ENCODE data around the gene ACAD10.
"Not testable (repeated sequence)": the region's sequence is repeated elsewhere in the genome, so short reads cannot be mapped to it uniquely, and the experiment has no call there.

DNA sequence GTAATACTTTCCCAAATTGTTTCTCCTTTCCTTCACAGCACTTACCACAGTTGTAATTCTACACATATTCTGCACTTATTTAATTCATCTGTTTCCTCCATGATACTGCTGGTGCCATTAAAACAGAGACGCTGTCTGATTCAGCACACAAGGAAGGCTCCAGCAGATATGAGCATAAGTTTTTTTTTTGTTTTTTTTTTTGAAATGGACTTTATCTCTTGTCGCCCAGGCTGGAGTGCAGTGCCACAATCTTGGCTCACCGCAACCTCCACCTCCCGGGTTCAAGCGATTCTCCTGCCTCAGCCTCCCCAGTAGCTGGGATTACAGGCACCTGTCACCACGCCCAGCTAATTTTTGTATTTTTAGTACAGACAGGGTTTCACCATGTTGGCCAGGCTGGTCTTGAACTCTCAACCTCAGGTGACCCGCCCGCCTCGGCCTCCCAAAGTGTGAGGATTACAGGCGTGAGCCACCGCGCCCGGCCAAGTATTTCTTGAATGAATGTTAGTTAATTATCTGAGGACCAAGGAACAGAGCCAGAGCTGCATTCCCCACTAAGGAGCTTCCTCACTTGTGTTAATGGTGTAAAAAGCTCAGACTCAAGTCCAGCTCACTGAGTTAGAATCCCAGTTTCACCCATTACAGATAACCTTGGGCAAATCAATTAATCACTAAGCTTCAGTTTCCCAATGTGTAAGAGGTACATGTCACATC, 1.2 kb upstream of the ACAD10 start:
- TF ChIP-seq, protein P1, sequence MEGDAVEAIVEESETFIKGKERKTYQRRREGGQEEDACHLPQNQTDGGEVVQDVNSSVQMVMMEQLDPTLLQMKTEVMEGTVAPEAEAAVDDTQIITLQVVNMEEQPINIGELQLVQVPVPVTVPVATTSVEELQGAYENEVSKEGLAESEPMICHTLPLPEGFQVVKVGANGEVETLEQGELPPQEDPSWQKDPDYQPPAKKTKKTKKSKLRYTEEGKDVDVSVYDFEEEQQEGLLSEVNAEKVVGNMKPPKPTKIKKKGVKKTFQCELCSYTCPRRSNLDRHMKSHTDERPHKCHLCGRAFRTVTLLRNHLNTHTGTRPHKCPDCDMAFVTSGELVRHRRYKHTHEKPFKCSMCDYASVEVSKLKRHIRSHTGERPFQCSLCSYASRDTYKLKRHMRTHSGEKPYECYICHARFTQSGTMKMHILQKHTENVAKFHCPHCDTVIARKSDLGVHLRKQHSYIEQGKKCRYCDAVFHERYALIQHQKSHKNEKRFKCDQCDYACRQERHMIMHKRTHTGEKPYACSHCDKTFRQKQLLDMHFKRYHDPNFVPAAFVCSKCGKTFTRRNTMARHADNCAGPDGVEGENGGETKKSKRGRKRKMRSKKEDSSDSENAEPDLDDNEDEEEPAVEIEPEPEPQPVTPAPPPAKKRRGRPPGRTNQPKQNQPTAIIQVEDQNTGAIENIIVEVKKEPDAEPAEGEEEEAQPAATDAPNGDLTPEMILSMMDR (tag by site-specific recombination; IDR thresholded peaks at IDR 0.05): not testable (repeated sequence)
- TF ChIP-seq, protein P2, sequence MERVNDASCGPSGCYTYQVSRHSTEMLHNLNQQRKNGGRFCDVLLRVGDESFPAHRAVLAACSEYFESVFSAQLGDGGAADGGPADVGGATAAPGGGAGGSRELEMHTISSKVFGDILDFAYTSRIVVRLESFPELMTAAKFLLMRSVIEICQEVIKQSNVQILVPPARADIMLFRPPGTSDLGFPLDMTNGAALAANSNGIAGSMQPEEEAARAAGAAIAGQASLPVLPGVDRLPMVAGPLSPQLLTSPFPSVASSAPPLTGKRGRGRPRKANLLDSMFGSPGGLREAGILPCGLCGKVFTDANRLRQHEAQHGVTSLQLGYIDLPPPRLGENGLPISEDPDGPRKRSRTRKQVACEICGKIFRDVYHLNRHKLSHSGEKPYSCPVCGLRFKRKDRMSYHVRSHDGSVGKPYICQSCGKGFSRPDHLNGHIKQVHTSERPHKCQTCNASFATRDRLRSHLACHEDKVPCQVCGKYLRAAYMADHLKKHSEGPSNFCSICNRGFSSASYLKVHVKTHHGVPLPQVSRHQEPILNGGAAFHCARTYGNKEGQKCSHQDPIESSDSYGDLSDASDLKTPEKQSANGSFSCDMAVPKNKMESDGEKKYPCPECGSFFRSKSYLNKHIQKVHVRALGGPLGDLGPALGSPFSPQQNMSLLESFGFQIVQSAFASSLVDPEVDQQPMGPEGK (tag by site-specific recombination; IDR thresholded peaks at IDR 0.05): not testable (repeated sequence)
- not testable (repeated sequence) for TF ChIP-seq ZNF560 (tag by site-specific recombination; IDR thresholded peaks at IDR 0.05; ENCODE audit: borderline replicate concordance); RBAK (tag by site-specific recombination; IDR thresholded peaks at IDR 0.05); ZBTB20 (tag by site-specific recombination; IDR thresholded peaks at IDR 0.05)
- TF ChIP-seq, protein P3, sequence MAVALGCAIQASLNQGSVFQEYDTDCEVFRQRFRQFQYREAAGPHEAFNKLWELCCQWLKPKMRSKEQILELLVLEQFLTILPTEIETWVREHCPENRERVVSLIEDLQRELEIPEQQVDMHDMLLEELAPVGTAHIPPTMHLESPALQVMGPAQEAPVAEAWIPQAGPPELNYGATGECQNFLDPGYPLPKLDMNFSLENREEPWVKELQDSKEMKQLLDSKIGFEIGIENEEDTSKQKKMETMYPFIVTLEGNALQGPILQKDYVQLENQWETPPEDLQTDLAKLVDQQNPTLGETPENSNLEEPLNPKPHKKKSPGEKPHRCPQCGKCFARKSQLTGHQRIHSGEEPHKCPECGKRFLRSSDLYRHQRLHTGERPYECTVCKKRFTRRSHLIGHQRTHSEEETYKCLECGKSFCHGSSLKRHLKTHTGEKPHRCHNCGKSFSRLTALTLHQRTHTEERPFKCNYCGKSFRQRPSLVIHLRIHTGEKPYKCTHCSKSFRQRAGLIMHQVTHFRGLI (tag by site-specific recombination; IDR thresholded peaks at IDR 0.05): not testable (repeated sequence)

Data from HEK293 (cell line).